Embryonic facial prominence (tissue), 1 donor: ENCODE results near the gene TIAM1.
"Not testable (repeated sequence)": the region's sequence is repeated elsewhere in the genome, so short reads cannot be mapped to it uniquely, and the experiment has no call there.

ENCODE experiments used
- DNase-seq: peaks from one replicate; pipeline ENCODE4 v3.0.0-alpha.2; 2016; ENCODE audit errors: extremely low spot score

TIAM1 gene

GRCh38 chr21:31253684-31254083, 90.4 kb downstream of the TIAM1 start:
- no peak for DNase-seq

DNA sequence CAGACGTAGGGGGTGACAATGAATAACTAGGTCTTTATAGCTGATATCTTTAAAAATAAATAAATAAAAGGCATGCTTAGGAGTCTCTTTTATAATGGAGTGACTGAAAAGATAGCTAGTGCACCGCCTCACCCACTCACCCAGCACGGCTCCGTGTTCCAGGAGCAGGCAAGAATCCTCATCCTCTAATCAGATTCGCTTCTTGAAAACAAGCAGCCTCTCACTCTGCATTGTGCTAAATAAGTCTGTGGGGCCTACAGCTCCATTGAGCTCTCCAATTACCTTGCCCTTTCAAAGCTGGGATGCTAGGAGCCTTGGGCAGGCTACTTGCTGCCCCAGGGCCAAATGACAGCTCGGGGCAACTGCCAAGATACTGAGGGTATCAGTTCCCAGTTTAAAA, 91.5 kb downstream of the TIAM1 start:
- no peak for DNase-seq

- no peak for DNase-seq
Observed at GRCh38 chr21:31252091-31252490, 92.0 kb downstream of the TIAM1 start.

DNA sequence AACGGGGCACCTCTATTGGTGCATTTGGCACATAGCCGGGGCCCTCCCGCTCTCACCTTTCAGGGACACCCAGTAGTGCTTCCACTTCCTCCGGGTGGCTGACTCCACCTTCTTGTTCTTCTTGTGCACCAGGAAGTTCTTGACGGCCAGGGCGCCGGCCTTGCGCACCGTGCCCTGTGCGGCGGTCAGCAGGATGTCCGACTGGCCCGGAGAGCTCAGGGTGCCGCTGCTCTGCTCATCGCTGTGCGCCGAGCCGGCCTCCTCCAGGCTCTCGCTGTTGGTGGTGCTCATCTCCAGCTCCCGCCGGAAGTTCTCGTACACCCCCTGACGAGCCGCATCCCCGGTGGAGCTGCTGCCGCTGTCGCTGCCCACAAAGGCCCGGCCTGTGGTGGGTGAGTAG, 92.4 kb downstream of the TIAM1 start:
- DNase-seq: no peak

GRCh38 chr21:31248598-31248997, 95.5 kb downstream of the TIAM1 start:
- DNase-seq: no peak

DNA sequence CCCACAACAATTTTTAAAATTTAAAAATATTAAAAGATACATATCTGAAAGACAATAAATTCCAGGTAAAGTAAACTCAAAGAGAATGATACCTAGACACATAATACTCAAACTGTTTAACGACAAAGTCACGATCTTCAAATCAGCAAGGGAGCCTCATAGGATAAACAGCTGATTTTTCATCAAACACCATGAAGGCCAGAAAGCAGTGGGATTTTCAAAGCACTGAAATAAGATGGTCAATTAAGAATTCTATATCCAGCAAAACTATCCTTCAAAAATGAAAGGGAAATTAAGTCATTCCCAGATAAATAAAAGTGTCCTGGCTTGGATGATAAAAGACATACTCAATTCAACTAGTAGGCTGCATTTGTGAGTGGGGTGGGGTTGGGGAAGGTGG, 100.5 kb downstream of the TIAM1 start:
- DNase-seq: no peak

DNA sequence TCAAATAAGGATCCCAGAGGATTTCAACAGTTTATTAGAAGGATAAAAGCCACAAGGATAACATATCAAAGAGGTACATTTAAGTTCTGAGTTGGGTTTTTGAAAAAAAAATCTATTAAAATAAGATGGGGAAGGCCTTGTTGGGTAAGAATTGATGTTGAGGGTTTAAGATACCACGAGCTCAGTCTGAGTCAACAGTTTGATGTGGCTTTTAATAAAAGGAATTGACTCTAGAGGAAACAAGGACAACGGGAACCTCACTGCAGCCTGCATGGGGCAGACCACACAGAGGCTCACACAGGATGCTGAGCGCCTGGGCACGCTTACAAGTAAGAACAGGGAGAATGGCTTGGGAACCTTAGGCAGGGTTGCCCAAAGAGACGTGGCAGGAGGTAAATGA, 107.5 kb downstream of the TIAM1 start:
- no peak for DNase-seq

- no peak for DNase-seq
Observed at GRCh38 chr21:31235671-31236450, 108.2 kb downstream of the TIAM1 start.

DNA sequence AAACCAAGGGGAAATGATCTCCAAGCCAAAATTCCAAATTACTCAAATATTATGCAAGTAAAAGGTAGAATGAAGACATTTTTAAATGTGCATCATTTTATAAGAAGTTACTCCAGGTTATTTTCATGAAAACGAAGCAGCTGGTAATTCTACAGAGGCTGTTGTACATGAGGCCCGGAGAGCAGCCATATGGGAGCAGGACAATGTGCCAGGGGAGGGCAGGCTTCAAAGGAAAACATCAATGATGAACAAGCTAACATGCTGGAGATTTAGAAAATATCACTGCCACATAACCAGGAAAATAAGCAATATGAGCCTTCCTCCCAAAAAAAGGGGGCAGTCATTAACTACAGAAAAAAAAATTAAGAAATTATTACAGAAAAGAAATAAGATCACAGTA, 109.1 kb downstream of the TIAM1 start:
- DNase-seq: no peak

DNA sequence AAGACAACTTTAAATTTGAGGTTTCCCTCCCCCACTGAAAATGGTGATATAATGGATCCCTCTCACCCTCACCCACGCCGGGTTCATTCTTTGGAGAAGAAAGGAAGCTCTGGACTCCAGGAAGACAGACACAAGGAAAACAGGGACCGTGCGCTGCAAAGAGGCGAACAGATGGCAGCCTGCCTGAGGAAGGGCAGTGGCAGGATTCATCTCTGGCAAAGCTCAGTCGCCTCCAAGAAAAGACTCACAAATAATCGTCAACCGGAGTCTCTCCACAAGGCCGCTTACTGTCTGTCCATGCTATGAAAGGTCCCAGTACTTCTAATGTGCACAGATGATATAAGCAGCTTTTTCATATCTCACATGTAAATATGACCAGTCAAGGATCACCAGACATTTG, 110.3 kb downstream of the TIAM1 start:
- DNase-seq: no peak

GRCh38 chr21:31232344-31232743, 111.7 kb downstream of the TIAM1 start:
- no peak for DNase-seq

DNA sequence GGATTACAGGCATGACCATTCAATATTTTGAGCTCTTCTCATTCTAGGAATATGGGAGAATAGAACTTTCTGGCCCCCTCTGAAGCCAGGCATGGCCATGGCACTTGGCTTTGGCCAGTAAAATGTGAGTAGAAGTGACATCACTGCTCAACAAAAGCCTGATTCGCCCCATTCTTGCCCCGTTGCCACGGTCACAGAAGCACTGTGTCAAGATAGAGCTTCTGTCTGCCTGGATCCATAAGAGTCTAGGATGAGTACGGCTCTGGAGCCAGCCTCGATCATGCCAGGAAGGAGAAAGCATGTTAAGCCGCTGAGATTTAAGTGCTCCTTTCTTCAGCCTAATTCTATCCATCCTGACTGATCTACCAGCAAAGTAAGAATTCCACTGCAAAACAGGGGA, 113.1 kb downstream of the TIAM1 start:
- no peak for DNase-seq

DNA sequence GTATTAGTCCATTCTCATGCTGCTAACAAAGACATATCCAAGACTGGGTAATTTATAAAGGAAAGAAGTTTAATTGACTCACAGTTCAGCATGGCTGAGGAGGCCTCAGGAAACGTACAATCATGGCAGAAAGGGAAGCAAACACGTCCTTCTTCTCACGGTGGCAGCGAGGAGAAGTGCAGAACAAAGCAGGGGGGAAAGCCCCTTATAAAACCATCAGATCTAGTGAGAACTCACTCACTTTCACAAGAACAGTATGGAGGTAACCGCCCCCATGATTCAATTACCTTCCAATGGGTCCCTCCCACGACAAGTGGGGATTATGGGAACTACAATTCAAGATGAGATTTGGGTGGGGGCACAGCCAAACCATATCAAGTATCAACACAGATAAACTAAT, 115.3 kb downstream of the TIAM1 start:
- not testable (repeated sequence) for DNase-seq

- no peak for DNase-seq
Observed at GRCh38 chr21:31225713-31226112, 118.3 kb downstream of the TIAM1 start.

DNA sequence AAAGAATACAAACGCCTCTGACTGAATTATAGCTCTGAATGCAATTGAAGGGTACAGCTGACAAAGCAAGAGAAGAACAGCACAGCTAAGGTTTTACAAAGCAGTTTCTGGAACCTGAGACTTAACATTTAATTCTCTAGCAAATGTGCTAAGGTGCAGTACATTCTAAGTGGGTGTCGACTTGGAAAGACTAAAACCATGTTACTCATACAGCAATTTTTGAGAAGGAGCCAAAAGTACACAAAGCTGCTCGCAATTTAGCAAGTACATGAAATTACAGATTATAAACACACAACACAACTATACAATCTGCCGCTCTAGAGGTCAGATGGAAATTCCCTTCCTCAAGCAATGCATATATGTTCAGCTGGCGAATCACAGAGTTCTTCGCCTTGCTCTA, 121.9 kb downstream of the TIAM1 start:
- DNase-seq: no peak

DNA sequence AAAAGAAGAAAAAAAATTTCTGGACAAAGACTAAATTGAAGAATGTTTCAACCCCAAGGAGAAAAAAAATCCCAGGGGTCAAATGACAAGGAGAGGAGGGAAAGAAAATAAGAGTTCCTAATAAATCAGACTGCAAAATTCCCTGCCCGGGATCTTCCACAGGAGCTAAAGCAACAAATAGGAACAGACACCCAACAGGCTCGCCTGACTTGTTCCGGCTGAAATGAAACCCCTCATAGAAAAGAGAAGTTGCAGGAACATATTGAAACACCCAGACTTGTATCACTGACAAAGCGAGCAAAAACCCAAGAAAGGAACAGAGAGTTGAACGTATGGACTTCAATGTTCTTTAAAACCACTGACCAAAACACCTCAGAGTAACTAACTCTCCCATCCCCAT, 123.0 kb downstream of the TIAM1 start:
- no peak for DNase-seq

- DNase-seq: no peak
Observed at GRCh38 chr21:31220575-31220974, 123.5 kb downstream of the TIAM1 start.

DNA sequence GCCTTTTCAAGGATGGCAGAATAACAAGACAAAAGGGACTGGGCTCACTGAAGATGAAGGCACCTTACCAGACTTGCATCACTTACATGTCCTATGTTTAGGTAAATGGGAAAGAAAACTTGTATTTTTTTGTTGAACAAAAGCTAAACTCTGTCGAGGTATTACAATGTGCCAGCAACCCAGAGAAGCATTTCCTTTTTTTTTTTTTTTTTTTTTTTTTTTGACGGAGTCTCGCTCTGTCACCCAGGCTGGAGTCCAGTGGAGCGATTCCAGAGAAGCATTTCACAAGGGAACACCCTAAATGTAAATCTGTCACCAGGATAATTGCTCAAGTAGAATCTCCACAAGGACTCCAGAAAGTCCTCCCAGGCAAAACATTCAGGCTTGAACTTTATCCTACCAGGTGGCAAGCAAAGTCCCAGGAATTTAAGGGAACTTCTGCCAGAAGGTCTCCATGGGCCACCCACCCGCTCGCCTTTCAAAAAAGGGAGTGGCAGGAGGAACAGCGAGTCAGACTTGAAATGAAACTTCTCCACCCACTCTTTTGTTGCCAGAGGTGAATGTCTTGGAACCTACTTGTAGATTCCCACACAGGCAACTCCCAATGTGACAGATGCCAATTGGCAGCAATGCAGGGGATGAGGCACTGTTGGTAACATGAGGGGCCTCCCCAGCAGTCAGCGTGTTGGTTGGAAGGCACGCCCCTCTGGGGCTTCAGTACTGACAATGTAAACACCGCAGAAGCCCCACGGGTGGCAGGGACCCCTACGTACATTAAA, 125.0 kb downstream of the TIAM1 start:
- DNase-seq: no peak

DNA sequence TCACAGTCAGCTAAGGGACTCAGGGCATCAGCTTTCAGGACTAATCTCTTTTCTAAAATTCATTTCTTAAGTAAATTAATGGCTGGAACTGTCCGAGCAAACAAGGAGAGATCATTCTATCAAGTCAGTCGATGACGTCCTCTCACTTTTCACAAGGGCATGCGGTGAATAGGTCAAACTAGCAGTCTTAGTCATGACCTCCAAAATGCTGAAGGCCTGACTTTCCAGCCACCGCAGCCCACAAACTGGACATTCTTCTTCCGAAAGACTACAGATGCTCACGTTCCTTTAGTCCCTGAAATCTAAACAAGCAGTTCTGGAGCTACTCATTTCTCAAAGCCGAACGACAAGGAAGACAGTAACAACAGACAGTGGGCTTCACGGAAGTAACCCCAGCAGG, 127.9 kb downstream of the TIAM1 start:
- DNase-seq: no peak

DNA sequence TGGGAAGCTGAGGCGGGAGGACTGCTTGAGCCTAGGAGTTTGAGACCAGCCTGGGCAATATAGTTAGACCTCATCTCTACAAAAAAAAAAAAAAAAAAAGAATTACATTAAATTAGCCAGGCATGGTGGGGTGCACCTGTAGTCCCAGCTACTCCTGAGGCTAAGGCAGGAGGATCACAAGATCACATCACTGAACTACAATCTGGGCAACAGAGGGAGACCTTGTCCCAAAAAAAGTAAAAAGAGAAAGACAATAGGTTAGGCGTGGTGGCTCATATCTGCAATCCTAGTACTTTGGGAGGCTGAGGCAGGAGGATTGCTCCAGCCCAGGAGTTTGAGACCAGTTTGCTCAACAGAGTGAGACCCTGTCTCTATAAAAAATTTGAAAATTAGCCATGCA, 130.3 kb downstream of the TIAM1 start:
- no peak for DNase-seq

DNA sequence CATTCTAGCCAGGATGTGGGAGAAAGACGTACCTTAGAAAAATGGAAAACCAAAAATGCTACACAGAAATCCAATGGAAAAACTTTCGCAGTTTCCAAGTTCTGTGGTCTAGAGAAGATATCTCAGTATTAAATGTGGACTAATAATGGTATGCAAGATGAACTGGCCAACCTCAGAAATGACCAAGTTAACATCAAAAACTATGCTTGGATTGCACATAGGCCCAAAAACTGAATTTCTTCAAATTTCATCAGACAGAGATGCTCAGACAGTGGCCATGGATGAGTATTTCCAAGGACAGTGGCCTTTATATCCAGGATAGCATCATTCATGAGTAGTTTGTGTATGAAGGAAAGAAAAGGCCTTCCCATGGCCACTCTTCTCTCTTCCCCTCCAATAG, 132.2 kb downstream of the TIAM1 start:
- no peak for DNase-seq

- no peak for DNase-seq
Observed at GRCh38 chr21:31205412-31205811, 138.6 kb downstream of the TIAM1 start.

- DNase-seq: no peak
Observed at GRCh38 chr21:31204801-31205200, 139.3 kb downstream of the TIAM1 start.
